Gastroesophageal sphincter (tissue), 4 donors: Measurements from ENCODE around the gene TFAP2D. TPM values are rescaled to one million over a fixed set of nuclear protein-coding genes. Genes with fewer than 3 reads are reported as not detected.

Experiments used
- ATAC-seq: fragments of 150-250 bp; one replicate; pipeline ENCODE4 v1.9.1; 2016; ENCODE audit warnings: mild to moderate bottlenecking, moderate library complexity
- H3K27ac ChIP-seq, 4 donors: fragments of 200-600 bp; sonication (generic) in 3 of 4; 1 replicate in 3 of 4; 2 replicates in 1 of 4; pipeline ENCODE4 v1.5.1; 2016 to 2019
- H3K27me3 ChIP-seq: fragments of 200-600 bp; sonication (generic); one replicate; pipeline ENCODE4 v1.5.1; 2019
- H3K36me3 ChIP-seq, 2 donors: fragments of 200-600 bp; sonication (generic); one replicate each; pipeline ENCODE4 v1.5.1; 2019; ENCODE audit warnings: control low read depth in 1 of 2
- H3K4me1 ChIP-seq, 3 donors: fragments of 200-600 bp; sonication (generic); 1 replicate in 2 of 3; 2 replicates in 1 of 3; pipeline ENCODE4 v1.5.1; 2016 to 2019; ENCODE audit warnings: control low read depth in 2 of 3
- H3K4me3 ChIP-seq, 2 donors: fragments of 200-600 bp; sonication (generic); one replicate each; pipeline ENCODE4 v1.5.1; 2019; ENCODE audit warnings: mild to moderate bottlenecking in 1 of 2, moderate library complexity in 1 of 2
- H3K9me3 ChIP-seq, 3 donors: fragments of 200-600 bp; sonication (generic); one replicate each; pipeline ENCODE4 v1.5.1; 2017 to 2019; ENCODE audit warnings: control low read depth in 2 of 3
- EP300 ChIP-seq: sonication (generic); formaldehyde crosslinking; IDR thresholded peaks from one replicate; pipeline ENCODE4 v1.6.1; 2017; ENCODE audit warnings: antibody characterized with exemption, mild to moderate bottlenecking
- POLR2A ChIP-seq, 2 donors: fragments of 450-650 bp; IDR thresholded peaks; one replicate each; pipeline ENCODE4 v1.6.1; 2017; ENCODE audit warnings: antibody characterized with exemption in 2 of 2, mild to moderate bottlenecking in 2 of 2, moderate library complexity in 1 of 2
- POLR2AphosphoS5 ChIP-seq: sonication (generic); formaldehyde crosslinking; IDR thresholded peaks from one replicate; pipeline ENCODE4 v1.6.1; 2017; ENCODE audit warnings: antibody characterized with exemption
- WGBS, 2 donors: methylation state at CpG; one replicate each; pipeline ENCODE4 v1.1.5; 2018; ENCODE audit warnings: low coverage in 1 of 2; 5-methylcytosine and 5-hydroxymethylcytosine counted together
- total RNA-seq, 4 donors: library from RNA; depleted of rRNA; stranded (reverse); fragments of >200 nt; gene quantifications; one replicate each; pipeline ENCODE4 v1.1.0, GENCODE V29; 2016
- TF ChIP-seq, protein P1 (sequence below), 4 experiments: fragments of 200-600 bp in 2 of 4; fragments of 450-650 bp in 2 of 4; sonication (generic) in 1 of 4; IDR thresholded peaks; one replicate each; pipeline ENCODE4 v1.5.1; 2017 to 2019; ENCODE audit warnings: antibody characterized with exemption in 4 of 4, mild to moderate bottlenecking in 2 of 4, moderate library complexity in 2 of 4

TFAP2D gene
- total RNA-seq, 4 donors from 2014 or later = not detected

DNA sequence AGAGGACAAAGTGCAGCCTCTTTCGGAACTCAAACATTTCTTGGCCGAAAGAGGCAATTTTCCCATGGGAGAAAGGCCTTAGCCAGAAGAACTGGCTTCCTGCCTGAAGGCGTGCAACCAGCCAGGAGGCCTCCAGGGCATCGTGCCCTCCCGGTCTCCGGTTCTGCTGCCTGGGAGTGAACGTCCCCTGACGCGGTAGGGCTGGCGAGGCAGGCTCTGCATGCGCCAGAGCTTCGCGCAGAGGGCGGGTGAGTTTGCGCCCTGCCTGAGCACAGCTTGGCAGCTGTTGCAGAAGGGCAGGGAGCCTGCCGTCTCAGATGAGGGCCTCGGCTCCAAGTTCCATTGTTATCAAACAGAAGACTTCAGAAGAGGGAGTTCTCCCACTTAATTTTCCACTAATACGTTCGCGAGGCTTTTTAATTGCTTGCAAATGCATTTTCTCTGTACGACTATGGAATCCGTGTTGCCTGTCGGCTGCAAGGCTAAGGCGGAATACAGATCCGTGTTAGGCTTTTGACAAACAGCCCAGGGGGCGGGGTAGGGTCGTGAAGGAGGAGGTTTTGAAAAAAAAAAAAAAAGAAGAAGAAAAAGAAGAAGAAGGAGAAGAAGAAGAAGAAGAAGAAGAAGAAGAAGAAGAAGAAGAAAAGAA is 5.5 kb upstream of the TFAP2D start:
- Histone ChIP-seq H3K9me3 (peaks cover 0 to 4% (median 0%) of the 10 kb centered on the region in 3 donors), H3K4me3 (no peak overlapping the region), H3K4me1 (no peaks in the 10 kb centered on the region), H3K36me3 (no peaks in the 10 kb centered on the region), H3K27ac (no peak overlapping the region), H3K27me3 (peaks cover 88% of the 10 kb centered on the region)
- no peak for ATAC-seq
- 0 to 1% methylated on average over 3 to 14 of the region's 27 CpGs for WGBS, 2 donors
- TF ChIP-seq POLR2A (IDR thresholded peaks at IDR 0.05) (no peak), EP300 (no peak), POLR2AphosphoS5 (no peak)
- TF ChIP-seq, protein P1, sequence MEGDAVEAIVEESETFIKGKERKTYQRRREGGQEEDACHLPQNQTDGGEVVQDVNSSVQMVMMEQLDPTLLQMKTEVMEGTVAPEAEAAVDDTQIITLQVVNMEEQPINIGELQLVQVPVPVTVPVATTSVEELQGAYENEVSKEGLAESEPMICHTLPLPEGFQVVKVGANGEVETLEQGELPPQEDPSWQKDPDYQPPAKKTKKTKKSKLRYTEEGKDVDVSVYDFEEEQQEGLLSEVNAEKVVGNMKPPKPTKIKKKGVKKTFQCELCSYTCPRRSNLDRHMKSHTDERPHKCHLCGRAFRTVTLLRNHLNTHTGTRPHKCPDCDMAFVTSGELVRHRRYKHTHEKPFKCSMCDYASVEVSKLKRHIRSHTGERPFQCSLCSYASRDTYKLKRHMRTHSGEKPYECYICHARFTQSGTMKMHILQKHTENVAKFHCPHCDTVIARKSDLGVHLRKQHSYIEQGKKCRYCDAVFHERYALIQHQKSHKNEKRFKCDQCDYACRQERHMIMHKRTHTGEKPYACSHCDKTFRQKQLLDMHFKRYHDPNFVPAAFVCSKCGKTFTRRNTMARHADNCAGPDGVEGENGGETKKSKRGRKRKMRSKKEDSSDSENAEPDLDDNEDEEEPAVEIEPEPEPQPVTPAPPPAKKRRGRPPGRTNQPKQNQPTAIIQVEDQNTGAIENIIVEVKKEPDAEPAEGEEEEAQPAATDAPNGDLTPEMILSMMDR (IDR thresholded peaks at IDR 0.05) = no peak

- TF ChIP-seq EP300 (no peak), POLR2AphosphoS5 (no peak), POLR2A (IDR thresholded peaks at IDR 0.05) (no peak)
- no peaks in the 10 kb centered on the region for H3K36me3 ChIP-seq
- no peak overlapping the region for H3K4me3 ChIP-seq
- peaks cover 91% of the 10 kb centered on the region for H3K27me3 ChIP-seq
- no peak overlapping the region for H3K27ac ChIP-seq
- H3K9me3 ChIP-seq = peaks cover 0 to 4% (median 0%) of the 10 kb centered on the region in 3 donors
- no peak for ATAC-seq
- no peaks in the 10 kb centered on the region for H3K4me1 ChIP-seq
- 6 to 20% methylated on average over 17 to 19 of the region's 22 CpGs for WGBS, 2 donors
These were observed 4.5 kb upstream of the TFAP2D start for GRCh38 chr6:50708664-50709365.

- Histone ChIP-seq H3K27ac (no peak overlapping the region), H3K4me1 (no peaks in the 10 kb centered on the region), H3K9me3 (peaks cover 0 to 4% (median 0%) of the 10 kb centered on the region in 3 donors), H3K4me3 (no peak overlapping the region), H3K27me3 (peaks cover 92% of the 10 kb centered on the region), H3K36me3 (no peaks in the 10 kb centered on the region)
- TF ChIP-seq, protein P1 (IDR thresholded peaks at IDR 0.05) = no peak
- TF ChIP-seq EP300 = no peak
- no peak for TF ChIP-seq POLR2AphosphoS5
- no peak for TF ChIP-seq POLR2A (IDR thresholded peaks at IDR 0.05)
- no peak for ATAC-seq
- 6 to 12% methylated on average over 4 to 5 of the region's 6 CpGs for WGBS, 2 donors
These were observed 4.0 kb upstream of the TFAP2D start for GRCh38 chr6:50709366-50709734.

DNA sequence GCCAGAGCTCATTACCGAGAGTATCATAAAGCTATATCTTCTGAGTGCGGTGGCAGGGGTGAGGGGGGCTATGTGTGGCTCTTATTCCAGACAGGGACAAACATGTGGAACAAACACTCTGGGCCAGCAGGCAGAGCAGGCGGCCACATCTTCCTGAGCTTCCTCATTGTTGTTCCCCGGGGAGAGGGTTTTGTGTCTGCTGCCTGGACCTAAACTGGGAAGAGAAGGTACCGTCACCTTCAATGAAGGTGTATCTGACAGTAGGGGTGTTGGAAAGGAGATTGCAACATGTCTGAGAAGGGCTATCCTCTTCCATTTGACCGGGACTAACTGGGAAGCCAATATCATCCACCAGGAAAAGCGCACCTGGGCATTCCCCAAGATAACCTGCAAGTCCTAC is 1.6 kb upstream of the TFAP2D start:
- WGBS, 2 donors = 5% methylated on average over 4 of the region's 7 CpGs; no CpG with 5 or more reads in 1 of the 2 donors
- no peak for ATAC-seq
- Histone ChIP-seq H3K27me3 (peaks cover 95% of the 10 kb centered on the region), H3K4me1 (no peaks in the 10 kb centered on the region), H3K4me3 (no peak overlapping the region), H3K9me3 (peaks cover 0 to 4% (median 0%) of the 10 kb centered on the region in 3 donors), H3K27ac (no peak overlapping the region), H3K36me3 (no peaks in the 10 kb centered on the region)
- no peak for TF ChIP-seq EP300
- TF ChIP-seq, protein P1 (IDR thresholded peaks at IDR 0.05) = no peak
- TF ChIP-seq POLR2AphosphoS5 = no peak
- TF ChIP-seq POLR2A (IDR thresholded peaks at IDR 0.05) = no peak

- H3K4me3 ChIP-seq = no peak overlapping the region
- peaks cover 93% of the 10 kb centered on the region for H3K27me3 ChIP-seq
- no peak for ATAC-seq
- H3K9me3 ChIP-seq = peaks cover 0 to 4% (median 0%) of the 10 kb centered on the region in 3 donors
- H3K27ac ChIP-seq = no peak overlapping the region
- no peaks in the 10 kb centered on the region for H3K4me1 ChIP-seq
- no peaks in the 10 kb centered on the region for H3K36me3 ChIP-seq
- TF ChIP-seq POLR2AphosphoS5 (no peak), POLR2A (IDR thresholded peaks at IDR 0.05) (no peak), EP300 (no peak)
- TF ChIP-seq, protein P1 (IDR thresholded peaks at IDR 0.05) = no peak
- 0% methylated on average over 2 of the region's 2 CpGs for WGBS, 2 donors
These were observed 1.0 kb upstream of the TFAP2D start for GRCh38 chr6:50712291-50712690.
